Germinal center (tissue), 1 donor: Measurements from ENCODE around the gene ITGA11.

Source experiments
- DNase-seq: peaks from one replicate; pipeline ENCODE4 v3.0.0; 2012; ENCODE audit warnings: mixed read lengths, low spot score

ITGA11 gene

DNA sequence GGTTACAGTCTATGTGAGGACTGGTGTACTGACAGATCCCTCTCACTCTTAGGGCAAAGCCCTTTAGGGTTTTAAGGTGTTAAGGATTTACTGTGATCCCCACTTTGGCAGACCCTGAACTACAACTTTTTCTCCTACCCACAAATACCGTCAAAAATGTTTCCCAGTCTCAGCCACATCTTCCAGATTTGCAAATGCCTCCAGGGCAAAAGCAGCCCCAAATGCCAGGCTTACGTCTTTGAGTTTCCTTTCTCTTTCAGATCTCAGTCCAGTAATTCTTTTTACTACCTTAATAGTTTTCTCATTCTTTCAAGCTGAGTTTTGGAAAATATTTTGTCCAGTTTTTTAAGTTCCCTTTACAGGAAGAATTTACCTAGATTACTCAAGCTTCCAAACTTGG is 13.4 kb upstream of the ITGA11 start:
- DNase-seq = no peak

DNA sequence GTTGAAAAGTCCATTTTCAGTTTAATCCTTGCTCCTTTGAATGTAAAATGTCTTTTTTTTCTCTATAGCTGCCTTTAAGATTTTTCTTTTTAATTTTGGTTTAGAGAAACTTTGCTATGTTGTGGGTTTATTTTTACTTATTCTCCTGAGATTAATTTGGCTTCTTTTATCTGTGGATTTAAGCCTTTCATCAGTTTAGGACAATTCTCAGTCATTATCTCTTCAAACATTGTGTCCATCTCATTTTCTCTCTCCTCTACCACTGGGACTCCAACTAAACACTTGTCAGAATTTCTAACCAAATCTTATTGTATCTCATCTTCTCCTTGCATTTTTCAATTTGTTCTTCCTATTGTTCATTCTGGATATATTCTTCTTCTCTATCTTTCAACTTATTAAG is 12.4 kb upstream of the ITGA11 start:
- no peak for DNase-seq

DNA sequence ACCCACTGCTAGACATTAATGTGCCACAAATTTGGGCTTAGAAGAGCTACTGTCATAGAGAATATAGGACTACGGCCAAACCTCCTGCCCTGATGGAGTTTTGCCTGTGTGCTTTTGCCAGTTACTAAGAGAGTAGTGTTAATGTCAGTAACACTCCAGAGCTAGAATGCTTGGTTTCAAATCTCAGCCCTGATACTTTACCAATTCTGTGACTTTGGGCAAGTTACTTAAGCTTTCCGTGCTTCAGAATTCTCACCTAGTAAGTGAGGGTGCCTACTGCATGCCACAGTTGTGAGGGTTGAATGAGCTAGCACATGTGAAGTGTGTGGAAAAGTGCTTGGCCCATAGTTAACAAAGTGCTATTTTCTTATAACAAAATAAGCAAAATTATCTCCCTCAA is 10.9 kb upstream of the ITGA11 start:
- no peak for DNase-seq

DNA sequence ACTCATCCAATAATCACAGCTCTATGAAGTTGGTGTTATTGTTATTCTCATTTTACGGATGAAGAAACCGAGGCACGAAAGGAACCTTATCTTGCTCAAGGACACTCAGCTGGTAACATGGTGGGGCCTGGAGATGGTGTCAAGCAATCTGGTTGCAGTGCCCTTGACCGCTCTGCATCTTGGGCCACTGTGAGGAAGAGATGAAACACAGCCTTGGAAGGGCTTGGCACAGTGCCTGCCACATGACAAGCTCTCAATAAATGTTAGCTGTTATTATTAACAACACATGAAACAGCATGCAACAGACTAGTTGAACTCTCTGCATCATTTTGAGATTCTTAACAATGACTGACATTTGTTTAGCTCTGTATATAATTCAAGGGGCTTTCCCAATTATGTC is 10.1 kb upstream of the ITGA11 start:
- no peak for DNase-seq

DNA sequence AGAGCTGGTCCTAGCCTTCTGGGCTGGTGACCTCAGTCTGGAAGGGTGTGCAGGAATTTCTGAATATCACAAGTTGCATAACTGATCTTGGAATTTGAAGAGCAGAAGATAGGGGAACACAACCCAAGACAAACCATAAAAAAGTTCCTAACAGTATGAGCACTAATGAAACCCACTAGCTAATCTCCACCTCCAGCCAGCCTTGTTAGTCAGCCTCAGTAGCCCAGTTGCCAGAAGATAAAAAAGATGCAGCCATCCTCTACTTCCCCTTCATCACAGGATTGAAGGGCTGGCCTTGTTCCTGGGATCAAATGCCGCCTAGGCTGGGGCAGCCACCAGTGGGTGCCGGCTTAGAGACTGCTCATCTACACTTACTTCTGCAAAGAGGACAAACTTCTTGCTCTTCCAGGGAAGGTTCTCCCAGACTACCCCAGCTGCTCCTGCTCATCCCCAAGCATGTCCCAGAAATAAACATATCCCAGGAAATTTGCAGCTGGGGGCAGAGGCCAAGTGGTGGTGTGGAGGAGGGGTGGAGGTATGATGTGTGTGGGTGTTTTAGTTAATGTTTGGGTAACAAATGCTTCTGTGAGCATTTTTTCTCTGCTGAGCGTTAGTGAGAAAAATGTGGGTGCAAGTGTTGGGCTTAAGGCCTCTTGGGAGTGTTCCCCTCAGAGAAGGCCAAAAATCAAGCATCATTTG is 9.2 kb upstream of the ITGA11 start:
- no peak for DNase-seq

DNA sequence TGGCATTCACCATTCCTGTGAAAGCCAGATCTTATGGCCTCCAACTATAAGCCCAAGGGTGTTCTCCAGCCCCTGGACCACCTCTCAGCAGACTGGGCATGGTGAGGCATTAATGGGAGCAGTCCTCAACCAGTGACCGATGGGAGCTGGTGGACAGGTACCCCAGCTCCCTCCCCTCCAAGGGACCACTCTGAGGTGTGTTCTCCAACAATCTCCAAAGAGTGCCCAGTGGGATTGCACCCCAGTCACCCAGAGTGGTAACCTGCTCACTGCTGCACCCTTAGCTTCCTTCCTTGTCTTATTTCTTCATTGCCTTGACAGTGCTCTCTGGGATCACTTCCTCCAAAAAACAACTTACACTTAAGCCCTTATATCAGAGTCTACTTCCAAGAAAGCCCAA is 8.2 kb upstream of the ITGA11 start:
- no peak for DNase-seq

DNA sequence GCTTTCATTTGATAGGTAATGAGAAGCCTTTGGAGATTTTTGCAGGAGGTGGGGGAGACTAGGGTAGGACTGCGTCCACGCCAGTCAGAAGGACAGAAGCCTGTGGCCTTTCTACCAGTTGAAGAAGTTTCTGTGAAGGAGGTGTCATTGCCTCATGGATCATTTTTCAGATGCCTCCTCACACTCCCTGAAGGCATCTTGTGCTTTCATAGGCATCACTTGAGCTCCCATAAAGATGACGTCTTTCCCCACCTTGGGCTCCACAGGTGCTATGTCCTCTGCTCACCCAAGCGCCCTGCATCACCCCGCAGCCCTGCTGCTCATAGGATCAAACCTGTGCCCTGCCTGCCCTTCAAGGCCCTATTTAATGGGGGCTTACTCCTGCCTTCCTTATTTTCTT is 7.5 kb upstream of the ITGA11 start:
- no peak for DNase-seq

DNA sequence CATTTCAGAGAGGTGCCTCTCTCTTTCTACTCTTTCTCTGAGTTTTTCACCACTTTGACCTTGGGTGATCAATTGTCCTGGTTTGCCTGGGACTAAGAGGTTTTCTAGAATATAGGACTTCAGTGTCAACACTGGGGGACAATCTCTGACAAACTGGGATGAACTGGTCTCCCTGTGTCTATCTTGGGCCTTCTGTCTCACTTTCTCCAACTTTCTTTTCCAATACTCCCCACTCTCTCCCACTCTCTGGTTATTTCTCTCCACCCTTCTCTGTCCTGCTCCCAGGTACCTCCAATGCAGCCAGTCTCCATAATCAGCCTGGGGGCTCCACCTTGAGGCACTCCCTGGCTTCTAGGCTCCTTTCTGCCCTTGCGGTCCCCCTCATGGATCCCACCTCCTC is 4.7 kb upstream of the ITGA11 start:
- no peak for DNase-seq

DNA sequence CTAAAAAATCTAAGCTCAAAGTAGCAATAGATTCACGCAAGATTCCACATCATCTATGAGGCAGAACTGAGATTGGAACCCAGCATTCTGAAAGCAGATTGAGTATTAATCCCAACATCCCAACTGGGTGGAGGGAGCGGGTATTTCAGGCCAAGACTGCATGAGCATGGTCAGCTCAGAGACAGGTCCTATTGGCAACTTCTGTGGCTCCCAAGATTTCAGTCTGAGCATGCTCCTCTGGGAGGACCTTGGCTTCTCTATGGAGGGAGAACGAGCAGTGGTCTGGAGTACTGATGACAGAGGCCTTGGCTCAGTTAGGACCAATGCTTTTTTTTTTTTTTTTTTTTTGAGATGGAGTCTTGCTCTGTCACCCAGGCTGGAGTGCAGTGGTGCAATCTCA is 4.0 kb upstream of the ITGA11 start:
- DNase-seq = no peak

DNA sequence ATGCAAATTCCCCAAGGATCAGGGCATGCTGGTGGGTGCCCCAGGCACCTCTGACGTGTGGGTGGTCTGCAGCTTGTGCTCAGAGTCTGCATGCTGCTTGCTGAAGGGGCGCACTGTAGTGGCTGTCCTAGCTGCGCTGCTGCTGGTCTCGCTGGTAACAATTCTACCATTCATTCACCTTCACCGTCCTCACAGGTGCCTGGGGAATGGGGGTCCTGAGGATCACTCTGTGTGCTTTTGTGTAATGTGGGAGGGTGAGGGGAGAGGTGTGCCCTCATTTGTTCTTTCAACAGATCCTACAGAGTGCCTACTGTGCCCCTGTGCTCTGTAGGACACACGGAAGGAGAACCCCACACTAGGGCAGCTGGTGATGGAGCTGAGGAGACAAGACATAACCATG is 2.1 kb upstream of the ITGA11 start:
- no peak for DNase-seq

DNA sequence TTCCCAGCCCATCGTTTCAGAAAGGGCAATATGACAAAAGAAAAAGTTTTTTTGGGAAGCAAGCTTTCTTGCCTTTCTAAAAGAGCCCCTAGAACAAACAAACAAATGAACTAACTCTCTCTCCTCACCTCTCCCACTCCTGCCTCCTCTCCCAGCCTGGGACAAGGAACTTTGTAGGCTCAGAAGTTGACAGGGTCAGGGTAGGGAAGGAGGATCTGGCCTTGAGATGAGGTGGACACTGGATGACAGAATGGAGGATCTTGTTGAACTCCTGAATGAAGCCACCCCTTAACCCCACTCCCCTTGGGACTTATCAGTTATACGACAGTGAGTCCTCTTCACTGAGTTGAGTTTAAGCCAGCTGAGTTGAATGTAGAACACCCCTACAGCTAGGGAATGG is 1.6 kb upstream of the ITGA11 start:
- DNase-seq = no peak

DNA sequence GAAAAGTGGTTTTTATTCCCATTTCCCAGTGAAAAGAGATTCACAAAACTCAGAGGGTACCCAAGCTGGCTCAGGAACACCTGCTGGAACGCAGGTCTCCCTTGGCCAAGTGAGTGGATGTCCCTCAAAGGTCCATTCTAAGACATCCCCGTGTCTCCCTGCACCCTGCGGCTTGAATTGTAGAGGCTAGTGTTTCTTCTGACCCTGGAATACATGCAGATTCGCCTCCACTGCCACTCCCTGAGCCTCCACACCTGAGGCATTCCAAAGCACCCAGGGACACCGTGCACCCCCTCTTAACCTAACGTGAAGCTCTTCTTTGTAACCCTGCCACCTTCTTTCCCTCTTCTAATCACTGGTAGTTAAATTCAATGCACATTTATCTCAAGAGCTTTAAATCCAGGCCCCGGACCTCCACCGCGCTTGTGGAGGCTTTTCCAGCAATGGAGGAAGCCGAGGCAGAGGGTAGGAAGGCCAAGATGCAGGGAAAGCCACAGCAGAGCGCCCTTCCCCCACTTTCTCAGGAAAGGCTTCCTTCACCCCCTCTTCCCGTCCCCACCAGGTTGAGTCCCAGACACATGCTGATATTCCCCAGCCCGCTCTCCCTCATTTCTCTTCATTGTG is 590 bp upstream of the ITGA11 start:
- DNase-seq = no peak

DNA sequence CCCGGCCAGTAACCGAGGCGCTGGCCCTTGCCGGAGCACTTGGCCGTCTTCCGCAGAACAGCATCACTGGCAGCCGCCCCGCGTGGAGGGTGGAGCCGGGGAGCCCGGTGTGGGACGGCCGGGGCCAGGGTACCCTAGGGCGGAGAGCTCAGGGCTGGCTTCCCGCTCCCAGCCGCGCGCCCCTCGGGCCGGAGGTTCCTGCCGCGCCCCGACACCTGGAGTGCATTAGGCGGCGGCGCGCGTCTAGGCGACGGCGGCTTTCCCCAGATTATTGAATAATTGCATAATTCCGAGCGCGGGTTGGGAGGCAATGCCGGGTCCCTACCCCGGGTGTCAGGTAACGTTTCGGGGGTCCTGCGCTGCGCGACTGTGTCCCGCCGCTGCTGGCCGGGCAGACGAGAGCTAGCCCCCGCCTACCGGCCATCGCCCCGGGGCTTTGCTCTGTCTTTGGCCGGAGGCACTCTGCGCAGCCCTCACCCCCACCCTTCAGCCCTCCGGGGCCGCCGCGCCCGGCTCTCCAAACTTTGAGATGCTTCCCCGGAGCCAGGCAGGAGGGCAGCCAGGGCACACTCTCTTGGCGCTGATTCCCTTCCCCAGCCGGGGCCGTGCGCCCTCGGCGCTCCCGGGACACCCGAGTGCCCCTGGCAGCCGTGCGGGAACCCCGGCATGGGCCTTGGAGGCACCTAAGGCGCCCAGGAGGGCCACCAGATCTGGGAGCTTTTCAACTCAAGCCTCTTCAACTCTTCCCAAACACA is 749 bp downstream of the ITGA11 start:
- no peak for DNase-seq

DNA sequence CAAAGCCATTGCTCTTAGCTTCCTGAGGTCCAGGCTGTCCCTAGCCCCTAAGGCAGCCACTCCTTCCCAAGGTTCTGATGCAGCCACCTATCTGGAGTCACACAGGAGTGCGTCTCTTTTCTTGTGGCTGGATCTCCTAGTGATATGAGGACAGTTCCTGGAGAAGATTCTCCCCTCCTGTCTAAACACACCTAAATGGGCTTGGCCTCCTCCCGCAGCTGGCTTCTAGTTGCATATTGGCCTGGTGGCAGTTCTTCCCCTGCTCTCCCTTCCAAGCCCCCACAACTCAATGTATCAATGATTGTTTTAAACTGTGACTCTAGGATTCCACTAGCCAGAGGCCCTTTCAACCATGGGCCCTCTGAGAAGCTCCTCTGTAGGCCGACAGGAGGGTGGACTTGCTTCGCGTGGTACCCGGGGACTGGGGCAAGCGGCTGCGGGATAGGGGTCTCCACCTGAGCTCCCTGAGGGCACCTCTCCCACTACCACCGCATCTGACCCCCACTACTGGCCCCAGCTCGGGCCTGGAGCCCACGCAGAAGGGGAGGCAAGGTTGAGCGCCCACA is 1.4 kb downstream of the ITGA11 start:
- no peak for DNase-seq

DNA sequence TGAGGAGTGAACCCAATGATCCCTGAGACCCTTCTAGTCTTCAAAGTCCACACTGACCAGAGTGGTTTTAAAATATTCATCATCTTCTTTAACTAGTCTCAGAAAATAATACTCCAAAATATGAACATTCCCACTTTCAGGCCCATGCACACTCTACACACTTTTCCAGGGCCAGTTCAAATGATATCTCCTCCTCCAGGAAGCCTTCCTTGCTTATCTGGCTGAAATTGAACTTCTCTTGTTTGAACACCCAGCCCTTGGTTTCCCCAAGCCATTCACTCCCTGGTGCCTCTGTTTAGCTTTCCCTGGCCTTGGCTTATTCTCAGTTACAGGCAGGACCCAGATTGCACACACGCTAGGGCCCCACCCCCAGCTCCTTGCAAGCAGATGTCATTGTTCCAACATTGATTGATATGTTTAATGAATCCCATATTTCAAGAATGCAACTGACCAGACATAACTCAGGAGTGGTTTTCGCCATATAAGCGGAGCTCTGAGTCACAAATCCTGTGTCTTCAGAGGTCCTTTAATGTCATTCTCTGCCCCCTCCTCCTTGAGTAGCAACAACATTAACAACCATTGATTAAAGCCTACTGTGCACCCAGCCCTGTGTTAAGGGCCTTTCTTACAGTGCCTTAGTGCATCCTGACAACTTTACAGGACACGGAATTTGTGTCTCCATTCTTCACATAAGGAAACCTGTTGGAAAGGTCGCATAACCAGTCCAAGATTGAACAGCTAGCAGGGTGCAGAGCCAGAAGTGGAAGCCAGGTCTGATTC is 2.1 kb downstream of the ITGA11 start:
- DNase-seq = no peak

DNA sequence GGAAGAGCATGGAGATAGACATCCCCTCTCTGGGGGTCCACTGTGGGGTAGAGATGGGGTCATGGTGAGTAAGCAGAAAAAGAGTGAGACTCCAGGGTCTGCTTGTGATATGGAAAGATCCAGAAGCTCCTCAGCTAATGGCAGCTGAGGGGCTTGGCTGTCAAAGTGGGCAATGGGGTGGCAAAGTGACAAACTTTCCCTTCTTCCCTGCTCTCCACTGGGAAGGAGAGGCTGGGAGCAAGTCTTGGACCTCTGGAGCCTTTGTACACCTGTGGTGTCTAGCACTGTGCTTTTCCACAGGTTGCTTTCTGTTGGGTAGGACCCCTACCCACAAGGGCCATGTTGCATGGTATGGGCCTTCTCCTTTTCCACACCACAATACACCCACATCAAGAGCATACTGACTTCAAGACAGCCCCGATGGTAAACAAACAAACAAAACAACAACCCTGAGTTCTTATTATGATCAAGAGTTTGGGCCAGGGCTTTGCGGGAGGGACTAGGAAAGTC is 3.5 kb downstream of the ITGA11 start:
- DNase-seq = no peak

DNA sequence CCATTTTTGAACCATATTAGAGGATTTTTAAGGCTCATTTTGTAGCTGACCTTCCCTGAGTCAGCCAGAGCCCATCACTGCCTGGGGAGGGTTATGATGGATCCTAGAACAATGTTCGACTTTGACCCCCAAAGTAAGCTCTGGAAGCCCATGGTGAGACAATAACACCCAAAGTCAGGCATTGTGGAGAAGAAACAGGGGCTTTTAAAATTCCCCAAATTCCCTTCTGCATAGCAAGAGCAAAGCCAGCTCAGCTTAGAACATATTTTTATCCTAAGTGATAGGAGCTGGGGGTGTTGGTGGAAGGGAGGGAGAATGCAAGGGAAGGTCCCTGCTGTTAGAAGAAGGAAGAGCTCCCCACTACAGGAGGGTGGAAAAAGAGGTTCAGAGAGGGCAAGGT is 4.0 kb downstream of the ITGA11 start:
- no peak for DNase-seq

DNA sequence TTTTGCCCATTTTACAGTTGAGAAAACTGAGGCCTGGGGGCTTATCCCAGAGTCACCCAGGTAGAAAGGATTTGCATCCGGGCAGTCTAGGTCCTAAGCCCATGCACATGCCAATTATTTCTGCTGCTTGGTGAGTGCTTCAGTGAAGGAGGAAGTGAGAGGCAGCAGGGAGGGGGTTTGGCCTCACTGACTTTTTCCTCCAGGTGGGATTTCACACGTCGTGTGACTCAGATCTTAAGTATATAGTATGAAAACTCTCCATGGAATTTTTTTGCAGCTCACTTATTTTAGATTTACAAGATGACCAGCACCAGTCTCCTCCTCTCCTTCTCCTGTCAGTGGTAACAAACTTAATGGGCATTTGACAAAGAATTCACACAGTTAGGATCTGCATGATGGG is 4.6 kb downstream of the ITGA11 start:
- no peak for DNase-seq

DNA sequence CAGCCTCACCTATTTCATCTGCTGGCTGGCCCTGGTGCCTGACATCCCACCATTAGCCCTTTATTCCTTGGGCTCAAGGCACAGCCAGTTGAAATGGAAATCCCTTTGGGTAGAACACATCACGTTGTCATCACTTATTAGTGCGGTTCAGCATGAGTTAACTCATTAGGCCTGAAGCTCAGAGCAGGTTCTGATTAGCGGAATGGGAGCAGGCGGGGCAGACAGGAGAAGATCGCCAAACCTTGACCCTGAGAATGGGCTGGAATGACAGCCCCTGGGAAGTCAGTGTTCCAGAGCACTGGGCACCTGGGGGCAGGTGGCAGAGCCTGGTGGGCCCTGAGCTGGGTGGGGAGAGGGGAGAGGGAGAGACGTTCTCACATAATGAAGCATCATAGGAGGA is 5.8 kb downstream of the ITGA11 start:
- no peak for DNase-seq

DNA sequence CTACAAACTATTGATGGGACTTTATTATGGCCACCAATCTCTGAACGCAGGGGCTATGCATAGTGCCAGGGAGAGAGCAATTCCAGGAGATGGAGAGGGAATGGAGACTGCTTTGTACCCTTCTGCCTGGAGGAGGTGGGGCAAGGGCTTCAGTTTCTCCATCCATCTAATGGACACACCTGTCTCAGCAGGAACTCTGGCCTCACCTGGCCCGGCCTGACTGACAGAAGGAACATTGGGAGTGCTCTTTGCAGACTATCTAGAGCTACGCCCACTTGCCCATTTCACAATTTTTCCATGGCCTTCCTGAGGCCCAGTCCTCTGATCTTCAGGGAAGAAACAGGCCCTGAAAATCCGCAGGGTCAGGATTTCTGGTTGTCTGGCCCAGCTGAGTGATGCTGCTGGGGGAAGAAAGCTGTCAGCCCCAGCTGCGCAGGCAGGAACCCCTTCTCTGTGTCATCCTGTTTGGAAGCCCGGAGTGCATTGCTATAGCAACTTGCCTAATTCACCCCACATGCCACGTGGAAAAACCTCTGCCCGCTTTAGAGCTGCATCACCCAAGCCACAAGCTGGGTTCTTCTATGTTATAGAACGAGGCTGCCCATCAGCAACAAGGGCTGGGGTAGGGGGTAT is 6.4 kb downstream of the ITGA11 start:
- DNase-seq = no peak

DNA sequence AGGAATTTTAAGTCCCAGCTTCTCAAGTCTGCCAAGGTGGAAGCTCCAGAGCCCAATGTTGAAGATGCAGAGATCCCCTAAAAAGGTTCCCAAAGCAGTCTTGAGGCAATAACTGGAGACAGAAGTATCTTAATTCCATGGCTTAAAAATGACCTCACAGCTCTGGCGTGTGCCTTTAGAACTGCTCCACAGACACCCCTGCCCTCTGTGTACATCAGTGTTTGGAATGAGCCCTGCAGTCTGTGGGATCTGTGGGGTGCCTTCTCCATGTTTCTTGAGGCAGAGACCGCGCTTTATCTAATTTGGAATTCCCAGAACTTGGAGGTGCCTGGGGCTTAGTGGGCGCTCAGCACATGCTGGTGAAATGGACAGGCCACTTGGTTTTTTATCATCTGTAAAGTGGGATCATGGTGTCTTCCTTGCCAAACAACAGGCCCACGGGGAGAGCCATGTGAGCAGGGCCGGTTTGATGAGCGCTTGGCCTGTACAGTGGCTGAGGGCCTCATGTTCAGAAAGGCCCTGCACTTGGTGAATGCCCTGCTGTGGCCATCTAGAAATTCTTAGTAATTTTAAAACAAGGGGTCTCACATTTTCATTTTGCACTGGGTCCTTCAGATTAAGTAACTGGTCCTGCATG is 7.1 kb downstream of the ITGA11 start:
- DNase-seq = no peak
